Measurements from ENCODE around the gene BTBD10.

BTBD10 gene

DNA sequence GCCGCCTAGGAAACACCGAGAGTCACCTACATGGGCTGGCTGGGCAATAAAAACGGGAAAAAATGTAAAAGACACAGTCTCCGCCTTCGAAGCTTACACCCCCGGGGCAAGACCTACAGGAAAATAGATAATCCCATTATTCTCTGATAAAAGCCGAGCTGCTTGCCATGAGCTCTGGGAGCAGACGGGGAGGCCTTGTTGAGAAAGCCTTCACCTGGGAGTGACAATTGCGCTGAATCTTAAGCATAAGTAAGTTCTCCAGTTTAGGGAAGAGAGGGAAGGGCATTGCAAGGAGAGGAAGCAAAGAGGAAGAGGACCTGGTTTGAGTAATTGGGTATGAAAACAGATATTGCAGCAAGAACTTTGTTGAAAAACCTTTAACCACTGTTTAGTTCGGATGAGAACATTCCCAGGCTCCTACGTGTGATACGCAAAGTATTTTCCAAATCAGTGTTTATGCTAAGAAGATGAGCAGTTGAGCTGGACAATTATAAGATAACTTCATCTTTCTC, 813 bp upstream of the BTBD10 start:
- TF ChIP-seq, protein P1, sequence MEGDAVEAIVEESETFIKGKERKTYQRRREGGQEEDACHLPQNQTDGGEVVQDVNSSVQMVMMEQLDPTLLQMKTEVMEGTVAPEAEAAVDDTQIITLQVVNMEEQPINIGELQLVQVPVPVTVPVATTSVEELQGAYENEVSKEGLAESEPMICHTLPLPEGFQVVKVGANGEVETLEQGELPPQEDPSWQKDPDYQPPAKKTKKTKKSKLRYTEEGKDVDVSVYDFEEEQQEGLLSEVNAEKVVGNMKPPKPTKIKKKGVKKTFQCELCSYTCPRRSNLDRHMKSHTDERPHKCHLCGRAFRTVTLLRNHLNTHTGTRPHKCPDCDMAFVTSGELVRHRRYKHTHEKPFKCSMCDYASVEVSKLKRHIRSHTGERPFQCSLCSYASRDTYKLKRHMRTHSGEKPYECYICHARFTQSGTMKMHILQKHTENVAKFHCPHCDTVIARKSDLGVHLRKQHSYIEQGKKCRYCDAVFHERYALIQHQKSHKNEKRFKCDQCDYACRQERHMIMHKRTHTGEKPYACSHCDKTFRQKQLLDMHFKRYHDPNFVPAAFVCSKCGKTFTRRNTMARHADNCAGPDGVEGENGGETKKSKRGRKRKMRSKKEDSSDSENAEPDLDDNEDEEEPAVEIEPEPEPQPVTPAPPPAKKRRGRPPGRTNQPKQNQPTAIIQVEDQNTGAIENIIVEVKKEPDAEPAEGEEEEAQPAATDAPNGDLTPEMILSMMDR (IDR thresholded peaks at IDR 0.05): no peak
- no peak for DNase-seq (ENCODE audit: low spot score)
- peak overlapping the region; percentile 80 for H3K4me3 ChIP-seq

DNA sequence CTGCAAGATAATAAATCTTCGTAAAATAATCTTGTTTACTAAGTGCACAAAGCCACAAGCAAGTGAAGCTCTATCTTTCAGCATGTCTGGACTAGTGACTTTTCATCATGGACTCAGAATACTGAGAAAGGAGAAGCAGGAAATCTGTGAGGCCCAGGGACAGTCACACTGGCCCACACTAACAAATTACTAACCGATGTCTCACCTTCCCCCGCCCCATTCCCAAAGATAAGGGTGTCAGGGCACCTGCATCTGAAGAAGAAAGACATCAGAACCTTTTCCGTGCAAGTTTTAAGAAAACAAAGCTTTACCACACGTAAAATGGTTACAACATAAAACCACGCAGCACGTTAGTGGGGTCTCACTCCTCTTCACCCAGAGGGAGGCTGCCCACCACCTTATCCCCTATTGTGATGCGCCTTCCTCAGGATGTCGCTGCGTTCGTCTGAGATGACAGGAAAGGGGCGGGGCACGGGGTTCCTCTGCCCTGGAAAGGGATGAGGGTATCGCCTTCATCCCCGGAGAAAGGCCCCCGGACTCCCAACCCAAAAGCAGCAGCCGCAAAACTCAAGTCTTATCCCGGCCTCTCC, 616 bp downstream of the BTBD10 start:
- peak; percentile 75 for DNase-seq (ENCODE audit: low spot score)
- peak overlapping the region; percentile 80 to 95 for H3K27ac ChIP-seq
- TF ChIP-seq, protein P1 (IDR thresholded peaks at IDR 0.05): no peak
- H3K4me3 ChIP-seq: peak overlapping the region; percentile 80

More for the DNA sequence above, 813 bp upstream of the BTBD10 start:
- peak overlapping the region in 1 of 2 donors; percentile 95 for H3K27ac ChIP-seq

DNA sequence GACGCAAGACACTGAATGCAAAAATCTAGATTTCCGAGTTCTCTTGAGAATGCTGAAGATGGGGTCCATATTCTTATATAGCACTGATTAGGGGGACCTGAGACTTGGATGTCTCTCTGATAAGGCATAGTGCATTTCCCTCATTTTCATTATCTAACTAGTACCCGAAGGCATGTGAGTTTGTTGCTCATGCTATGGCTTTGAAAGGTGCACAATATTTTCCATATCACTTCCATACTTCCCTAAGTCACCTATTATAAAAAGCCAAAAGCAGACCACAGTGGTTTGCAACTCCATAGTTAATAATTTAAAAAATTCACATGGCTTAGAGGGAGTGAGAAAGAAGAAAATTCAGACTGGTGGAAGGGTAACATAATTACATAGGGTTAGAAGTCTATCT, 1.7 kb downstream of the BTBD10 start:
- DNase-seq (ENCODE audit: low spot score): no peak
- Histone ChIP-seq H3K4me3 (no peak overlapping the region), H3K27ac (no peak overlapping the region)
- TF ChIP-seq, protein P1 (IDR thresholded peaks at IDR 0.05): no peak

DNA sequence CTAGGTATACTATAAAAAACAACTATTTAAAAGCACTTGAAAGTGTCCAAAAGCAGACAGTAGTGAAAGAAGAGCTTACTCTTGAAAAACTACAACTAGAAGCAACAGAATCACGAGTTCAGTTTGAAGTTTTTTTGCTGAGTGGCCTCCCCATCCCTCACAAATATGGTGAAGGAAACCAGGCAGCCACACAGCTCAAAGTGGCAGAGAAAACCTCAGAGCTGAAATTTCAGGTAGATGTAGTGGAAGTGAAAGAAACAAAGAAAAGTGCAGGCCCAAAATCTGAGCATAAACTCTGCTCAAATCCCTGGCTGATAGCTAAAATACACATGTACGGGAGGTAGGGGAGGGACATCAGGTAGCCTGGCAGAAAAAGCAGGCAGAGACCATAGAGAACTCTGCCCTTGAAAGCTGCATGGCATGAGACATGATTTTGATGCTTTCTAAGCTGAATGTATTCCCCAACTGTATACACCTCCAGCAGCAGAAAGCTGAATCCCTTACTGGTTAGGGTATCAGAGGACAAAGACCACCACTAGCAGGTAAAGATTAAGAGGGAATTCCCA, 12.1 kb downstream of the BTBD10 start:
- TF ChIP-seq, protein P1 (IDR thresholded peaks at IDR 0.05): no peak
- no peak overlapping the region for H3K27ac ChIP-seq
- no peak for DNase-seq (ENCODE audit: low spot score)
- no peak overlapping the region for H3K4me3 ChIP-seq

DNA sequence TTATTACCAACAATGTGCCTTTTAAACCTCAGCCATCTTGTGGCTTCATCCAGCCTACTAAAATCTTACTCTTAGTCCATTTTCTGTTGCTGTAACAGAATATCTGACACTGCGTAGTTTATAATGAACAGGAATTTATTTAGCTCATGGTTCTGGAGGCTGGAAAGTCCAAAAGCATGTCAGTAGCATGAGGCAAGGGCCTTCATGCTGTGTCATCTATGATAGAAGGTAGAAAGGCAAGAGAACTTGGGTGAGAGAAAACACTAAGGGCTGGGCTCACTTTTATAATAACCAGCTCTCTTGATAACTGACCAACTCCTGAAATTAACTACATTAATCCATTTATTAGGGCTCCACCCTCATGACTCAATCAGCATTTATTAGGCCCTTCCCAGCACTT, 13.5 kb downstream of the BTBD10 start:
- Histone ChIP-seq H3K4me3 (no peak overlapping the region), H3K27ac (no peak overlapping the region)
- DNase-seq (ENCODE audit: low spot score): no peak
- TF ChIP-seq, protein P1 (IDR thresholded peaks at IDR 0.05): no peak

DNA sequence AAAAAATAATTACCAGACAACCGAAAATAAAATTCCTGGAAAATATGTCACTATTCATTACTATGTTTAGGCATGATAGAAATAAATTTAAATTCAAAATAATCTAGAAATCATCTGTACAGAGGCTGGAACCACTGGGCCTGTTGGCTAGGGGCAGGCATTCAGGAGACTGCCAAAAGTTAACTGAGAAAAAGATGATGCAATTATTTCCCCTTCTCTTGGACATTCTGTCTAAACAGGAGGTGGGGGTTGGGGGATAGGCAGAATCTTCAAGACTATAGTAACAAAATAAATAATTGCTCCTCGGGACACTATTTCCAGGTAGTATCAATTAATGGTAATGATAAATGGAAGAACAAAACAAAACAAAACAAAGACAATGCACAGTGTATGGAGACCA, 14.1 kb downstream of the BTBD10 start:
- Histone ChIP-seq H3K27ac (peak overlapping the region; percentile 16 to 52), H3K4me3 (no peak overlapping the region)
- TF ChIP-seq, protein P1 (IDR thresholded peaks at IDR 0.05): no peak
- DNase-seq (ENCODE audit: low spot score): no peak

DNA sequence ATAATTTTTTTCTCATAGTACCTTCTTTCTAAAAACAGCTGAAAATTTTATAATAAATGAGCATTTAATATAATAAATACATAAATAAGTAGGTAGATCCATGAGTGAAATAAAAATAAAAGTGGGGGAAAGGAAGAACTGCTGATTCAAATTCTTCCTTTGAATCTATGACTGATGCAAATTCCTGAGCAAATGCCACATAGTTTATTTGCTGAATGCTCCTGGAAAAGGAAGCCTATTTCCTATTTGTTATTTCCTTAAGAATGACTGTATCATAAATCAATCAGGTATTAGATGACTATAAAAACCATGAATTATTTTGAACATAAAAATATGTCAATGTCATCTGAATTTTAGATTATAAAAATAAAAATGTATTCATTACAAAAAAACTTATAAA, 16.6 kb downstream of the BTBD10 start:
- TF ChIP-seq, protein P1 (IDR thresholded peaks at IDR 0.05): no peak
- DNase-seq (ENCODE audit: low spot score): no peak
- Histone ChIP-seq H3K4me3 (no peak overlapping the region), H3K27ac (no peak overlapping the region)

Measured in coronary artery (tissue), 2 donors.